AG10803 (cell line): Measurements from ENCODE around the gene ALAS1.

Source experiments
- DNase-seq: peaks from one replicate; pipeline ENCODE4 v3.0.0; 2010; ENCODE audit warnings: low read depth
- H3K4me3 ChIP-seq: 2 replicates; pipeline ENCODE4 v1.5.1; 2011; ENCODE audit warnings: mild to moderate bottlenecking, low read length, control low read depth
- CTCF ChIP-seq: conservative IDR thresholded peaks from 2 replicates; pipeline ENCODE4 v1.5.1; 2011; ENCODE audit warnings: mild to moderate bottlenecking, low read length, control low read depth, inconsistent platforms

The ALAS1 gene

GRCh38 chr3:52216585-52217408 lies 18.8 kb downstream of the ALAS1 start:
- no peak overlapping the region for H3K4me3 ChIP-seq
- no peak for TF ChIP-seq CTCF
- DNase-seq, result peak; percentile 52

- no peak for DNase-seq
- no peak overlapping the region for H3K4me3 ChIP-seq
- no peak for TF ChIP-seq CTCF
Observed at GRCh38 chr3:52217409-52217805, 19.4 kb downstream of the ALAS1 start.

GRCh38 chr3:52218026-52218425 lies 20.1 kb downstream of the ALAS1 start:
- H3K4me3 ChIP-seq, result no peak overlapping the region
- no peak for DNase-seq

GRCh38 chr3:52218454-52218853 lies 20.5 kb downstream of the ALAS1 start:
- H3K4me3 ChIP-seq, result no peak overlapping the region
- no peak for DNase-seq
- no peak for TF ChIP-seq CTCF

More at GRCh38 chr3:52218026-52218425, 20.1 kb downstream of the ALAS1 start:
- TF ChIP-seq CTCF, result no peak

- TF ChIP-seq CTCF, result no peak
- no peak overlapping the region for H3K4me3 ChIP-seq
- DNase-seq, result no peak
Observed at GRCh38 chr3:52218937-52219650, 21.1 kb downstream of the ALAS1 start.

- peak; percentile 62 for DNase-seq
- peak; percentile 94 for TF ChIP-seq CTCF
- no peak overlapping the region for H3K4me3 ChIP-seq
Observed at GRCh38 chr3:52220380-52221026, 22.5 kb downstream of the ALAS1 start.

- DNase-seq, result no peak
- TF ChIP-seq CTCF, result no peak
- H3K4me3 ChIP-seq, result no peak overlapping the region
Observed at GRCh38 chr3:52221141-52221562, 23.2 kb downstream of the ALAS1 start.
